Neural cell (in vitro differentiated cells): Measurements from ENCODE around the gene CDHR2.

Experiments used
- EP300 ChIP-seq: fragments of 450-650 bp; conservative IDR thresholded peaks from 2 replicates; pipeline ENCODE4 v1.6.1; 2014; ENCODE audit warnings: antibody characterized with exemption, mild to moderate bottlenecking, moderate library complexity; ENCODE audit not compliant: poor library complexity, severe bottlenecking
- EZH2 ChIP-seq: fragments of 200-600, 300-800 bp; shearing (Covaris generic), sonication (generic); IDR thresholded peaks from 2 replicates; pipeline ENCODE4 v1.6.1; 2014; ENCODE audit warnings: antibody characterized with exemption, low read length, borderline replicate concordance, mild to moderate bottlenecking; ENCODE audit not compliant: insufficient read depth, poor library complexity, severe bottlenecking
- MXI1 ChIP-seq: fragments of 450-650 bp; conservative IDR thresholded peaks from 2 replicates; pipeline ENCODE4 v1.6.1; 2014; ENCODE audit warnings: antibody characterized with exemption, mild to moderate bottlenecking; ENCODE audit not compliant: poor library complexity, severe bottlenecking
- POLR2AphosphoS5 ChIP-seq: IDR thresholded peaks from 2 replicates; pipeline ENCODE4 v1.6.1; 2012
- RAD21 ChIP-seq: fragments of 450-650 bp; conservative IDR thresholded peaks from 2 replicates; pipeline ENCODE4 v1.6.1; 2014; ENCODE audit warnings: antibody characterized with exemption, mild to moderate bottlenecking, moderate library complexity
- SMC3 ChIP-seq: fragments of 450-650 bp; conservative IDR thresholded peaks from 2 replicates; pipeline ENCODE4 v1.6.1; 2014; ENCODE audit warnings: antibody characterized with exemption, mild to moderate bottlenecking, moderate library complexity; ENCODE audit not compliant: poor library complexity
- TAF1 ChIP-seq: IDR thresholded peaks from 2 replicates; pipeline ENCODE4 v1.6.1; 2012; ENCODE audit warnings: low read depth
- TF ChIP-seq, protein P1 (sequence below): fragments of 450-650 bp; IDR thresholded peaks from 2 replicates; pipeline ENCODE4 v1.5.1; 2014; ENCODE audit warnings: antibody characterized with exemption, mild to moderate bottlenecking, moderate library complexity; ENCODE audit not compliant: poor library complexity, severe bottlenecking
- TF ChIP-seq, protein P2 (sequence below): IDR thresholded peaks from 2 replicates; pipeline ENCODE4 v1.6.1; 2012; ENCODE audit warnings: borderline replicate concordance

GRCh38 chr5:176531902-176532493 lies 17.1 kb upstream of the CDHR2 start:
- TF ChIP-seq, protein P1, sequence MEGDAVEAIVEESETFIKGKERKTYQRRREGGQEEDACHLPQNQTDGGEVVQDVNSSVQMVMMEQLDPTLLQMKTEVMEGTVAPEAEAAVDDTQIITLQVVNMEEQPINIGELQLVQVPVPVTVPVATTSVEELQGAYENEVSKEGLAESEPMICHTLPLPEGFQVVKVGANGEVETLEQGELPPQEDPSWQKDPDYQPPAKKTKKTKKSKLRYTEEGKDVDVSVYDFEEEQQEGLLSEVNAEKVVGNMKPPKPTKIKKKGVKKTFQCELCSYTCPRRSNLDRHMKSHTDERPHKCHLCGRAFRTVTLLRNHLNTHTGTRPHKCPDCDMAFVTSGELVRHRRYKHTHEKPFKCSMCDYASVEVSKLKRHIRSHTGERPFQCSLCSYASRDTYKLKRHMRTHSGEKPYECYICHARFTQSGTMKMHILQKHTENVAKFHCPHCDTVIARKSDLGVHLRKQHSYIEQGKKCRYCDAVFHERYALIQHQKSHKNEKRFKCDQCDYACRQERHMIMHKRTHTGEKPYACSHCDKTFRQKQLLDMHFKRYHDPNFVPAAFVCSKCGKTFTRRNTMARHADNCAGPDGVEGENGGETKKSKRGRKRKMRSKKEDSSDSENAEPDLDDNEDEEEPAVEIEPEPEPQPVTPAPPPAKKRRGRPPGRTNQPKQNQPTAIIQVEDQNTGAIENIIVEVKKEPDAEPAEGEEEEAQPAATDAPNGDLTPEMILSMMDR: no peak
- TF ChIP-seq EP300 (no peak), TAF1 (no peak), EZH2 (no peak), POLR2AphosphoS5 (no peak), SMC3 (no peak), RAD21 (no peak), MXI1 (no peak)
- TF ChIP-seq, protein P2, sequence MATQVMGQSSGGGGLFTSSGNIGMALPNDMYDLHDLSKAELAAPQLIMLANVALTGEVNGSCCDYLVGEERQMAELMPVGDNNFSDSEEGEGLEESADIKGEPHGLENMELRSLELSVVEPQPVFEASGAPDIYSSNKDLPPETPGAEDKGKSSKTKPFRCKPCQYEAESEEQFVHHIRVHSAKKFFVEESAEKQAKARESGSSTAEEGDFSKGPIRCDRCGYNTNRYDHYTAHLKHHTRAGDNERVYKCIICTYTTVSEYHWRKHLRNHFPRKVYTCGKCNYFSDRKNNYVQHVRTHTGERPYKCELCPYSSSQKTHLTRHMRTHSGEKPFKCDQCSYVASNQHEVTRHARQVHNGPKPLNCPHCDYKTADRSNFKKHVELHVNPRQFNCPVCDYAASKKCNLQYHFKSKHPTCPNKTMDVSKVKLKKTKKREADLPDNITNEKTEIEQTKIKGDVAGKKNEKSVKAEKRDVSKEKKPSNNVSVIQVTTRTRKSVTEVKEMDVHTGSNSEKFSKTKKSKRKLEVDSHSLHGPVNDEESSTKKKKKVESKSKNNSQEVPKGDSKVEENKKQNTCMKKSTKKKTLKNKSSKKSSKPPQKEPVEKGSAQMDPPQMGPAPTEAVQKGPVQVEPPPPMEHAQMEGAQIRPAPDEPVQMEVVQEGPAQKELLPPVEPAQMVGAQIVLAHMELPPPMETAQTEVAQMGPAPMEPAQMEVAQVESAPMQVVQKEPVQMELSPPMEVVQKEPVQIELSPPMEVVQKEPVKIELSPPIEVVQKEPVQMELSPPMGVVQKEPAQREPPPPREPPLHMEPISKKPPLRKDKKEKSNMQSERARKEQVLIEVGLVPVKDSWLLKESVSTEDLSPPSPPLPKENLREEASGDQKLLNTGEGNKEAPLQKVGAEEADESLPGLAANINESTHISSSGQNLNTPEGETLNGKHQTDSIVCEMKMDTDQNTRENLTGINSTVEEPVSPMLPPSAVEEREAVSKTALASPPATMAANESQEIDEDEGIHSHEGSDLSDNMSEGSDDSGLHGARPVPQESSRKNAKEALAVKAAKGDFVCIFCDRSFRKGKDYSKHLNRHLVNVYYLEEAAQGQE: no peak
